ENCODE measurements around the gene MMP20. TPM values are rescaled to one million over a fixed set of nuclear protein-coding genes. Genes with fewer than 3 reads are reported as not detected.
A peak's percentile ranks its signal among the peaks of the same experiment; 100 is the strongest.

The MMP20 gene
- total and polyA plus RNA-seq, 2 of the 13 experiments (the other 11 are each of a cell fraction or from before 2014, with no cell fraction given) = 0.05 TPM; not detected in 1

DNA sequence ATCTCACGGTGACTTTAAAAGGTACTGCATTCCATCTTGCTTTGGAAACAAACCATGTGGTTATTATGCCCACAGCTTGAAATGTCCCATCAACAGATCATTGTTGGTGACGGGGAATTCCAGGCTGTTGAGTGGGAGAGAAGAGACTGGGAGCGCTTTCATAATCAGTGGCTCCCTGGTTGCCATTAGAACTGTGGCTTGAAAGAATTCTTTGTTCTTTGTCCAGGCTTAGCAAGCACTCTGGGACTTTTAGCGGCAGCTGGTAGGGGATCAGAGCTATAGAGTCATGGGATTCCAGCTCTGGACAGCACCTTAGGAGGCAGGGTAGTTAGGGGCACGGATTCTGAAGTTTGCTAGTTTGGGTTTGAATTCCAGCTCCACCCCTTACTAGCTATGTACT lies 22.0 kb downstream of the MMP20 start (continued):
- TF ChIP-seq, protein P1, sequence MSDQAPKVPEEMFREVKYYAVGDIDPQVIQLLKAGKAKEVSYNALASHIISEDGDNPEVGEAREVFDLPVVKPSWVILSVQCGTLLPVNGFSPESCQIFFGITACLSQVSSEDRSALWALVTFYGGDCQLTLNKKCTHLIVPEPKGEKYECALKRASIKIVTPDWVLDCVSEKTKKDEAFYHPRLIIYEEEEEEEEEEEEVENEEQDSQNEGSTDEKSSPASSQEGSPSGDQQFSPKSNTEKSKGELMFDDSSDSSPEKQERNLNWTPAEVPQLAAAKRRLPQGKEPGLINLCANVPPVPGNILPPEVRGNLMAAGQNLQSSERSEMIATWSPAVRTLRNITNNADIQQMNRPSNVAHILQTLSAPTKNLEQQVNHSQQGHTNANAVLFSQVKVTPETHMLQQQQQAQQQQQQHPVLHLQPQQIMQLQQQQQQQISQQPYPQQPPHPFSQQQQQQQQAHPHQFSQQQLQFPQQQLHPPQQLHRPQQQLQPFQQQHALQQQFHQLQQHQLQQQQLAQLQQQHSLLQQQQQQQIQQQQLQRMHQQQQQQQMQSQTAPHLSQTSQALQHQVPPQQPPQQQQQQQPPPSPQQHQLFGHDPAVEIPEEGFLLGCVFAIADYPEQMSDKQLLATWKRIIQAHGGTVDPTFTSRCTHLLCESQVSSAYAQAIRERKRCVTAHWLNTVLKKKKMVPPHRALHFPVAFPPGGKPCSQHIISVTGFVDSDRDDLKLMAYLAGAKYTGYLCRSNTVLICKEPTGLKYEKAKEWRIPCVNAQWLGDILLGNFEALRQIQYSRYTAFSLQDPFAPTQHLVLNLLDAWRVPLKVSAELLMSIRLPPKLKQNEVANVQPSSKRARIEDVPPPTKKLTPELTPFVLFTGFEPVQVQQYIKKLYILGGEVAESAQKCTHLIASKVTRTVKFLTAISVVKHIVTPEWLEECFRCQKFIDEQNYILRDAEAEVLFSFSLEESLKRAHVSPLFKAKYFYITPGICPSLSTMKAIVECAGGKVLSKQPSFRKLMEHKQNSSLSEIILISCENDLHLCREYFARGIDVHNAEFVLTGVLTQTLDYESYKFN (CRISPR knock-in tag; conservative IDR thresholded peaks at IDR 0.05) = no peak; the same call in 1 of the 2 replicates
- TF ChIP-seq REXO4 (CRISPR knock-in tag; IDR thresholded peaks at IDR 0.05; ENCODE audit: borderline replicate concordance) (no peak), NCOR1 (IDR thresholded peaks at IDR 0.05; ENCODE audit: borderline replicate concordance, low read length) (no peak), NFE2L1 (CRISPR knock-in tag; IDR thresholded peaks at IDR 0.05; ENCODE audit: borderline replicate concordance) (no peak), ISX (CRISPR knock-in tag; conservative IDR thresholded peaks at IDR 0.05) (no peak), SNAPC2 (CRISPR knock-in tag; IDR thresholded peaks at IDR 0.05) (no peak), ZNF124 (CRISPR knock-in tag; IDR thresholded peaks at IDR 0.05) (no peak), ATF7-NPFF (CRISPR knock-in tag; IDR thresholded peaks at IDR 0.05; ENCODE audit: low read depth) (no peak), ZNF335 (CRISPR knock-in tag; IDR thresholded peaks at IDR 0.05) (0 out of 2 replicates have a peak, but pooled peaks have one; percentile 22), ZNF451 (CRISPR knock-in tag; IDR thresholded peaks at IDR 0.05) (no peak), ZXDC (CRISPR knock-in tag; IDR thresholded peaks at IDR 0.05) (no peak), ZBTB38 (CRISPR knock-in tag; IDR thresholded peaks at IDR 0.05) (no peak), ZNF20 (CRISPR knock-in tag; IDR thresholded peaks at IDR 0.05) (no peak), HNRNPK (IDR thresholded peaks at IDR 0.05; ENCODE audit: low read depth, low read length, poor library complexity, severe bottlenecking) (no peak), ZNF670 (CRISPR knock-in tag; IDR thresholded peaks at IDR 0.05; ENCODE audit: borderline replicate concordance) (no peak), BORCS8-MEF2B (CRISPR knock-in tag; IDR thresholded peaks at IDR 0.05) (no peak), ZNF776 (CRISPR knock-in tag; IDR thresholded peaks at IDR 0.05) (no peak), MAFF (IDR thresholded peaks at IDR 0.05; ENCODE audit: low read depth, low read length) (no peak), ZBTB33 (CRISPR knock-in tag; IDR thresholded peaks at IDR 0.05) (no peak), ZNF326 (CRISPR knock-in tag; IDR thresholded peaks at IDR 0.05; ENCODE audit: borderline replicate concordance) (no peak), KAT7 (CRISPR knock-in tag; IDR thresholded peaks at IDR 0.05; ENCODE audit: borderline replicate concordance) (no peak), RARG (CRISPR knock-in tag; IDR thresholded peaks at IDR 0.05; ENCODE audit: low read depth) (no peak)
- TF ChIP-seq, protein P2, sequence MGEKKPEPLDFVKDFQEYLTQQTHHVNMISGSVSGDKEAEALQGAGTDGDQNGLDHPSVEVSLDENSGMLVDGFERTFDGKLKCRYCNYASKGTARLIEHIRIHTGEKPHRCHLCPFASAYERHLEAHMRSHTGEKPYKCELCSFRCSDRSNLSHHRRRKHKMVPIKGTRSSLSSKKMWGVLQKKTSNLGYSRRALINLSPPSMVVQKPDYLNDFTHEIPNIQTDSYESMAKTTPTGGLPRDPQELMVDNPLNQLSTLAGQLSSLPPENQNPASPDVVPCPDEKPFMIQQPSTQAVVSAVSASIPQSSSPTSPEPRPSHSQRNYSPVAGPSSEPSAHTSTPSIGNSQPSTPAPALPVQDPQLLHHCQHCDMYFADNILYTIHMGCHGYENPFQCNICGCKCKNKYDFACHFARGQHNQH (CRISPR knock-in tag; IDR thresholded peaks at IDR 0.05) = no peak

Data from HepG2 (cell line).